Naive thymus-derived CD4-positive, alpha-beta T cell (primary cell): ENCODE results near the gene ZBBX. TPM values are rescaled to one million over a fixed set of nuclear protein-coding genes. Genes with fewer than 3 reads are reported as not detected.

ENCODE experiments used
- ATAC-seq: fragments of 150-1000 bp; cut with Tn5 transposase; 2 replicates; pipeline ENCODE4 v1.10.0; 2021; ENCODE audit warnings: mild to moderate bottlenecking, moderate library complexity
- CTCF ChIA-PET: fragments of 350-600 bp; sonication (Branson Sonifier 250); formaldehyde crosslinking; loops from one replicate; lab custom pipeline; 2021; ENCODE audit warnings: antibody characterized with exemption; lab: Charles Lee
- POLR2A ChIA-PET: fragments of 350-600 bp; sonication (Branson Sonifier 250); formaldehyde crosslinking; loops from one replicate; lab custom pipeline; 2021; ENCODE audit warnings: antibody characterized with exemption, inconsistent platforms; lab: Charles Lee
- DNase-seq, 9 donors: peaks; one replicate each; pipeline versions ENCODE4 v3.0.0 to v3.0.0-alpha.2; 2020 to 2022; ENCODE audit warnings: mixed read lengths in 1 of 9
- H3K27ac ChIP-seq: one replicate; pipeline ENCODE4 v1.7.0; 2013; ENCODE audit warnings: mild to moderate bottlenecking, low read depth, low read length, moderate library complexity
- H3K27me3 ChIP-seq, 2 donors: one replicate each; pipeline ENCODE4 v1.7.0; 2013; ENCODE audit warnings: low read length in 2 of 2, mild to moderate bottlenecking in 2 of 2, moderate library complexity in 2 of 2; ENCODE audit not compliant: control insufficient read depth in 2 of 2, insufficient read depth in 2 of 2
- H3K36me3 ChIP-seq, 3 experiments: 1 replicate in 2 of 3; 2 replicates in 1 of 3; pipeline ENCODE4 v1.7.0; 2013; ENCODE audit warnings: low read length in 3 of 3, mild to moderate bottlenecking in 3 of 3, moderate library complexity in 1 of 3; ENCODE audit not compliant: insufficient read depth in 3 of 3, control insufficient read depth in 2 of 3
- H3K4me1 ChIP-seq, 2 donors: one replicate each; pipeline ENCODE4 v1.7.0; 2013; ENCODE audit warnings: low read length in 2 of 2, mild to moderate bottlenecking in 2 of 2, moderate library complexity in 1 of 2; ENCODE audit not compliant: control insufficient read depth in 2 of 2, insufficient read depth in 2 of 2
- H3K4me3 ChIP-seq: 2 replicates; pipeline ENCODE4 v1.7.0; 2013; ENCODE audit warnings: mild to moderate bottlenecking, low read length
- H3K9me3 ChIP-seq, 3 experiments: 1 replicate in 2 of 3; 2 replicates in 1 of 3; pipeline ENCODE4 v1.7.0; 2013; ENCODE audit warnings: low read length in 3 of 3; ENCODE audit not compliant: control insufficient read depth in 2 of 3
- H3K27ac Mint-ChIP-seq, 9 donors: one replicate each; pipeline ENCODE4 v1.8.0; 2020 to 2022; ENCODE audit warnings: mixed read lengths in 9 of 9, mild to moderate bottlenecking in 8 of 9, moderate library complexity in 5 of 9, inconsistent platforms in 2 of 9
- H3K27me3 Mint-ChIP-seq, 5 donors: one replicate each; pipeline ENCODE4 v1.8.0; 2021 to 2022; ENCODE audit warnings: mixed read lengths in 5 of 5, mild to moderate bottlenecking in 1 of 5
- H3K36me3 Mint-ChIP-seq, 5 donors: one replicate each; pipeline ENCODE4 v1.8.0; 2020 to 2022; ENCODE audit warnings: mixed read lengths in 5 of 5, mild to moderate bottlenecking in 3 of 5, inconsistent platforms in 1 of 5
- H3K4me1 Mint-ChIP-seq, 7 donors: one replicate each; pipeline ENCODE4 v1.8.0; 2020 to 2022; ENCODE audit warnings: mixed read lengths in 7 of 7, mild to moderate bottlenecking in 3 of 7, inconsistent platforms in 1 of 7
- H3K4me3 Mint-ChIP-seq, 10 donors: one replicate each; pipeline ENCODE4 v1.8.0; 2020 to 2022; ENCODE audit warnings: mild to moderate bottlenecking in 10 of 10, mixed read lengths in 10 of 10, moderate library complexity in 6 of 10, inconsistent platforms in 2 of 10
- H3K9me3 Mint-ChIP-seq, 11 donors: one replicate each; pipeline ENCODE4 v1.8.0; 2020 to 2022; ENCODE audit warnings: mixed read lengths in 11 of 11, mild to moderate bottlenecking in 4 of 11, inconsistent platforms in 1 of 11, moderate library complexity in 1 of 11
- intact Hi-C, 2 donors: fragments of 100-400 bp; cut with micrococcal nuclease; formaldehyde crosslinking; loops; one replicate each; pipeline ENCODE4 v1.15.1; 2023
- polyA plus RNA-seq, 2 donors: library from polyadenylated mRNA; unstranded; fragments of 300-500 nt; fragmentation: Illumina TruSeq; gene quantifications; one replicate each; pipeline ENCODE4 v1.2.3, GENCODE V29; 2021
- total RNA-seq, 6 experiments: library from RNA in 5 of 6; stranded (reverse) in 5 of 6; gene quantifications; 1 replicate in 5 of 6; 2 replicates in 1 of 6; pipeline ENCODE4 v1.2.3 and lab custom pipeline; 2021 to 2026

Gene ZBBX
- total and polyA plus RNA-seq, 7 experiments from 2014 or later = not detected

DNA sequence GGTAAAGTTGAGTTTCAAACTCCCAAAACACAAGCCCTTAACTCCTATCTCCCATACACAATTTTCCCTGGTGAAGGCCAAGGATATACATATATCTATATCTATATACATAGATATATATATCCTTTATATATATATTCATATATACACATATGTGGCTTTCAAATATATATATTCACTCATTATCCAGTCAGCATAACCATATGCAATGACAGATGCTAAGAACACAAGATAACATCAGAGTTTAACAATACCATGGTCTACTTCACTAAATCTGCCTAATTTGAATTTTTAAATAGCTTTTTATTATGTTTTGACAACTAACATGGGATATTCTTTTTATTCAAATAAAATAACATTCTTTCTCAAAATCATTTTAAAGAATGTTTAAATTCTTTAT, 24.7 kb downstream of the ZBBX start:
- POLR2A ChIA-PET = no interaction called here
- H3K36me3 ChIP-seq = no peaks in the 10 kb centered on the region
- Mint-ChIP-seq H3K4me1 (peaks cover 0 to 3% (median 0%) of the 10 kb centered on the region in 7 donors), H3K27me3 (peaks cover 0 to 16% (median 9%) of the 10 kb centered on the region in 5 donors), H3K27ac (no peak overlapping the region), H3K36me3 (no peaks in the 10 kb centered on the region), H3K4me3 (no peak overlapping the region), H3K9me3 (peaks cover 0 to 9% (median 3%) of the 10 kb centered on the region in 11 donors)
- no peaks in the 10 kb centered on the region for H3K9me3 ChIP-seq
- H3K27me3 ChIP-seq = no peaks in the 10 kb centered on the region
- no peak overlapping the region for H3K27ac ChIP-seq
- CTCF ChIA-PET = no interaction called here
- DNase-seq (no peak), ATAC-seq (no peak)
- H3K4me1 ChIP-seq = no peaks in the 10 kb centered on the region
- H3K4me3 ChIP-seq = no peak overlapping the region
- intact Hi-C loops = no loop called here

DNA sequence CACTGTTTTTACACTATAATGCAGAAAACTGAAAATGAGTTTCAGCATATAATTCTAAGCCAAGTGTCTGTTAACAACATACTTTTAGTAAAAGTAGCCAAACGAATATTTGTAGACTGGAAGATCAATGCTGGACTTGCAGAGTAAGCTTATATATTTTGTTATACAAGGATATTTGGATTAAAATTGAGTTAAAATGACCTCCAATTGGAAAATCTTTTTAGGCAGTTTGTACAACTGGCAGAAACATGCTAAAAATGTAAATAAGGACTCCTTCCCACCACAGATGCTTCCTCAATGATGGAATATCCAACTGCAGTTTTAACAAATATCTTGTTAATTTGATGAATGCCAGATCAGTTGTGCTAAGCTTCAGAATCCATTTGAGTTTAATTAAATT, 25.3 kb downstream of the ZBBX start:
- ATAC-seq (no peak), DNase-seq (no peak)
- no peaks in the 10 kb centered on the region for H3K27me3 ChIP-seq
- no peaks in the 10 kb centered on the region for H3K9me3 ChIP-seq
- Mint-ChIP-seq H3K4me1 (peaks cover 0 to 3% (median 0%) of the 10 kb centered on the region in 7 donors), H3K9me3 (peaks cover 0 to 9% (median 3%) of the 10 kb centered on the region in 11 donors), H3K27ac (no peak overlapping the region), H3K36me3 (no peaks in the 10 kb centered on the region), H3K27me3 (peaks cover 0 to 16% (median 9%) of the 10 kb centered on the region in 5 donors), H3K4me3 (no peak overlapping the region)
- ChIA-PET POLR2A (no interaction called here), CTCF (interaction anchor here (0.7 kb wide), 1 partner anchor 1833 kb away, joined by 3 read pairs; no protein-coding TSS in a partner anchor)
- H3K27ac ChIP-seq = no peak overlapping the region
- no peaks in the 10 kb centered on the region for H3K36me3 ChIP-seq
- intact Hi-C loops = no loop called here
- no peaks in the 10 kb centered on the region for H3K4me1 ChIP-seq
- no peak overlapping the region for H3K4me3 ChIP-seq

DNA sequence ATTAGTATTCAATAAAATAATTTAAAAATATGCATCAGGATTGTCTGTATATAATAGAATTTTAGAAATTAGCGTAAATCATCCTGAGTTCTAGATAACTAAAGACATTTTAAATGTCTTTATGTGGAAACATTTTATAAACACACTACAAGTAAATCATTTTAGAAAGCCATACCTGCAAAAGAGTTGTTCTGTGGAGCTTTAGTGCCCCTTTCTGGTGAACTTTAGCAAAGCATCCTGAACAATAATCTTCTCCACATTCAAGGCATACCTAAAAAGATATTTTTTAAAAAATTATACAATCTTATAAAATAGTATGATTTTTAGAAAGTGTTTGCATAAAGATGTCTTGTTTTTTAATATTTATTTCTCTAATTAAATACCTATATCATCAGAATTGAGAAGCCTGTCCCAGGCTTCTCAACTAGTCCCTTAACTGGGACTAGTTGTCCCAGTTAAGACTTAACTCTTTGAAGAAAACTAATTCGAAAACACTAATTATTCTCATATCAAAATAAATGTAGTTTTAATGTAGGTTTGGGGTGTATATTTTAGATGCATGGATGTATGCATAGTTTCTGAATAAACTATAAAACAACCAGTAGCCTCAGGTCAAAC, 29.7 kb downstream of the ZBBX start:
- Histone ChIP-seq H3K27me3 (no peaks in the 10 kb centered on the region), H3K36me3 (no peaks in the 10 kb centered on the region), H3K27ac (no peak overlapping the region), H3K4me1 (no peaks in the 10 kb centered on the region), H3K4me3 (no peak overlapping the region), H3K9me3 (no peaks in the 10 kb centered on the region)
- intact Hi-C loops = loop anchor here in 1 of 2 donors (2.0 kb wide), 1 partner anchor 1496 kb away; no protein-coding TSS in a partner anchor
- peaks cover 0 to 5% (median 0%) of the 10 kb centered on the region in 11 donors for H3K9me3 Mint-ChIP-seq
- peaks cover 0 to 22% (median 15%) of the 10 kb centered on the region in 5 donors for H3K27me3 Mint-ChIP-seq
- DNase-seq (no peak), ATAC-seq (no peak)
- CTCF ChIA-PET = no interaction called here
- no peak overlapping the region for H3K27ac Mint-ChIP-seq
- no peaks in the 10 kb centered on the region for H3K36me3 Mint-ChIP-seq
- H3K4me3 Mint-ChIP-seq = no peak overlapping the region
- H3K4me1 Mint-ChIP-seq = peaks cover 0 to 3% (median 0%) of the 10 kb centered on the region in 7 donors
- POLR2A ChIA-PET = no interaction called here

DNA sequence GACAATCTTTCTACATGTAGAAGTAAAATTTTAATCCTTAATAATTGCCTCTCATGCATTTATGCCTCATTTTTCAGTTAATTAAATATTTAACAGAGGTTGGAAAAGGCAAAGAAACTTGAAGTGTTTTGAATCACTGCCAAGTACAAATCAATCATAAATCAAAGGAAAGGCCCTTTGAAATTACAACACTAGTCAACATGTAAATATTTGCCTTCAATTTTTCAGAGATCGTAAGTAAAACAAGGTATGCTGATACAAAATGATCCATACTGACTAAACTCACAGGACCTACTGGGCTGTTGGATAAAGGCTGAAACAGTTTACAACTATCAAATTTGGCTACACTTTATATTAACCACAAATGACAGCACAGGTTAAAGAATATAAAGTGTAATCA, 33.9 kb downstream of the ZBBX start:
- ATAC-seq (no peak), DNase-seq (no peak)
- peaks cover 0 to 14% (median 4%) of the 10 kb centered on the region in 5 donors for H3K27me3 Mint-ChIP-seq

DNA sequence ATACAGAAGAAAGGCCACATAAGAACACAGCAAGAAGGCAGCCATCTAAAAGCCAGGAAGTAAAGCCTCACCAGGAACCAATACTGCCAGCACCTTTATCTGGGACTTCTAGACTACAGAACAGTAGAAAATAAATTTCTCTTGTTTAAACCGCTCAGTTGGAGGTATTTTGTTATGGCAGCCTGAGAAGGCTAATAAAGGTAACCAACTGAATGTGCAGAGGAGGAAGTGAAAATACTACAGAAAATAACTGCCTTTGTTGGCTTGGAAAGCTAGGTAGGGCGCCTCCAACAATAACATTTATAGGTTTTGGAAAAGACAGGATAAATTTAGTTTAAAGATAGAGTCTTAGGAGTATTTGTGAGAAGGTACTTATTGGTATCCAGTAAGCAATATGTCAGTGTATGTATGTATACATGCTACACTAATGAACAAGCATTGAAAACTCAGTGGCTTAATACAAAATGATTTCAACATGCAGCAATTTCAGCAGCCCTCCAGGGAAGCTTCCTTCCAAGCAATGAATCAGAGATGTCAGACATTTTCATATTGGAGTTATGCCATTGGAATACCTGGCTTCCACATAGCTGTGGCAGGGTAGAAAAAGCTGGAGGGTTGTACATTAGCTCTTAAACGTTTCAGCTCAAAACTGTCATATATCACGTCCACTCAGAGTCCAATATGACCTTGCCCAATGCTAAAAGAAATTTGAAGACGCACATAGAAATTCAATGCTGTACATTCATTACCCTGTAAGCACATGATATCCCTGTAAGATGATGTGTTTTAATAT, 48.9 kb downstream of the ZBBX start:
- Histone ChIP-seq H3K4me3 (no peak overlapping the region), H3K27ac (no peak overlapping the region), H3K27me3 (no peaks in the 10 kb centered on the region), H3K36me3 (no peaks in the 10 kb centered on the region), H3K9me3 (no peaks in the 10 kb centered on the region), H3K4me1 (no peaks in the 10 kb centered on the region)
- CTCF ChIA-PET = no interaction called here
- H3K27ac Mint-ChIP-seq = no peak overlapping the region
- no peak overlapping the region for H3K4me3 Mint-ChIP-seq
- no peak for ATAC-seq
- POLR2A ChIA-PET = no interaction called here
- peaks cover 0 to 4% (median 0%) of the 10 kb centered on the region in 11 donors for H3K9me3 Mint-ChIP-seq
- intact Hi-C loops = no loop called here
- no peaks in the 10 kb centered on the region for H3K36me3 Mint-ChIP-seq
- H3K27me3 Mint-ChIP-seq = peaks cover 0 to 5% (median 0%) of the 10 kb centered on the region in 5 donors
- H3K4me1 Mint-ChIP-seq = no peaks in the 10 kb centered on the region
- no peak for DNase-seq

More for the DNA sequence above, 33.9 kb downstream of the ZBBX start:
- intact Hi-C loops = no loop called here
- Mint-ChIP-seq H3K27ac (no peak overlapping the region), H3K36me3 (no peaks in the 10 kb centered on the region), H3K4me1 (peaks cover 0 to 2% (median 0%) of the 10 kb centered on the region in 7 donors), H3K9me3 (peaks cover 0 to 5% (median 0%) of the 10 kb centered on the region in 11 donors), H3K4me3 (no peak overlapping the region)
- CTCF ChIA-PET = no interaction called here
- Histone ChIP-seq H3K27ac (no peak overlapping the region), H3K4me3 (no peak overlapping the region), H3K36me3 (no peaks in the 10 kb centered on the region), H3K4me1 (no peaks in the 10 kb centered on the region), H3K27me3 (no peaks in the 10 kb centered on the region), H3K9me3 (no peaks in the 10 kb centered on the region)
- POLR2A ChIA-PET = no interaction called here

DNA sequence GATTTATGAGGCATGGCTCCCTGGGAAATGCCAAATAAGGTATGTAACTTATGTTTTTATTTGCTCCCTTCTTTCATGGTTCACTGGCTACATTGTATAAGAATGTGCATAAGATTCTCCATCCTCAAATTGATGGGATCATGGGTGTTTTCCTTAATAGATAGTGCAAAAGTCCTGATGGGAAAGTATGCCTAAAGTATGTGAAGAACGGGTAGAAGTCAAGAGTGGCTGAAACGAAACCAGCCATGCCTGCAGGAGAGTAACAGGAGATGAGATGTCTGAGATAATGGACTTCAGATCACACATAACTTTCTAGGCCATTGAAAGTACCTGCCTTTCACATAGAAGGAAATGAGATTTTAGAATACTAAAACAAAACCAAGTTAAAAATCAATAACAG, 56.5 kb downstream of the ZBBX start:
- no peak overlapping the region for H3K4me3 Mint-ChIP-seq
- Histone ChIP-seq H3K27me3 (no peaks in the 10 kb centered on the region), H3K4me3 (no peak overlapping the region), H3K4me1 (no peaks in the 10 kb centered on the region), H3K9me3 (no peaks in the 10 kb centered on the region), H3K36me3 (no peaks in the 10 kb centered on the region), H3K27ac (no peak overlapping the region)
- no peaks in the 10 kb centered on the region for H3K36me3 Mint-ChIP-seq
- intact Hi-C loops = no loop called here
- ChIA-PET POLR2A (no interaction called here), CTCF (no interaction called here)
- DNase-seq (no peak), ATAC-seq (no peak)
- H3K4me1 Mint-ChIP-seq = no peaks in the 10 kb centered on the region
- H3K9me3 Mint-ChIP-seq = peaks cover 0 to 3% (median 0%) of the 10 kb centered on the region in 11 donors
- no peak overlapping the region for H3K27ac Mint-ChIP-seq
- peaks cover 0 to 9% (median 0%) of the 10 kb centered on the region in 5 donors for H3K27me3 Mint-ChIP-seq
